Amniotic epithelial cell (primary cell): ENCODE data around the gene TUBB1.

Experiments
- DNase-seq: peaks from one replicate; pipeline ENCODE4 v3.0.0-alpha.2; 2010; ENCODE audit warnings: low read depth

TUBB1 gene

GRCh38 chr20:58990651-58991445, 28.4 kb upstream of the TUBB1 start:
- no peak for DNase-seq

- DNase-seq: no peak
These were observed 27.5 kb upstream of the TUBB1 start for GRCh38 chr20:58991715-58992114.

DNA sequence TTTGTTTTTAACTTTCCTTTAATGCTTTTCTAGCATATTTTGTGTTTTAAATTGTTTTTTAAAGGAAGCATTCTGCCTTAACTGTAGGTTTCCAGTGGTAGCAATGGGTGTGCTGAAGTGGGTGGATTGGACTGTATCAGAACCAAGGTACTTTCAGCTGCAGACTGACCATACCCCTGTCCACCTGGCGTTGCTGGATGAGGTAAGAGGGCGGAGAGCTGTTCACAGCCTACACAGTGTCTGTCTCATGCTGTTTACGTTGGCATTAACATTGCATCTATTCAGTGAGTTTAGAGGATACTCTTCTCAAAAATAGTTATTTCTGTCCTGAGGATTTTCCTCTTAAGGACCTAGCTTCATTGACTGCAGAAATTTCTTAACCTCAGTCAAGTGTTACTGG, 26.3 kb upstream of the TUBB1 start:
- DNase-seq: no peak

- DNase-seq: no peak
These were observed 25.6 kb upstream of the TUBB1 start for GRCh38 chr20:58993332-58994248.

DNA sequence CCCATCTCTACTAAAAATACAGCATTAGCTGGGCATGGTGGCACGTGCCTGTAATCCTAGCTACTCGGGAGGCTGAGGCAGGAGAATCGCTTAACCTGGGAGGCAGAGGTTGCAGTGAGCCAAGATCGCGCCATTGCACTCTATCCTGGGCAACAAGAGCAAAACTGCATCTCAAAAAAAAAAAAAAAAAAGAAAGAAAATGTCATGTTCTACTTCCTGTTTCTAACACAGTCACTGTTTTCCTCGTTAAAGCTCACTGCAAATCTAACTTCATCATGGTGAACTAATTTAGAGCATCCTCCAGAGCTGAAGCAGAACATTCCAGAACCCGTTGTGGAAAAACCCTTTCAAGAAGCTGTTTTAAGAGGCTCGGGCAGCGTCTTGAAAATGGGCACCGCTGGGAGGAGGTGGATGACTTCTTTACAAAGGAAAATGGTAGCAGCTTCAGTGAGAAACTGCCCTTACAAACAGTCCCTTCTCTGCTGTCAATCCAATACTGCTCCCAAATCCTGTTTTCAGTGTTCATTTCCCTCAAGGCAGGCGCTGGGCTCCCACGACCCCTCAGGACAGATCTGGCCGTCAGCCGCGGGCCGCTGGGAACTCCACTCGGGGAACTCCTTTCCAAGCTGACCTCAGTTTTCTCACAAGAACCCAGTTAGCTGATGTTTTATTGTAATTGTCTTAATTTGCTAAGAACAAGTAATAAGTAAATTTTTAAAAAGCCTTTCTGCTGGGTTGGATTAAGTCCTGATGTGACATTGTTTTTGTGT, 24.7 kb upstream of the TUBB1 start:
- no peak for DNase-seq

- peak; percentile 17 for DNase-seq
These were observed 23.6 kb upstream of the TUBB1 start for GRCh38 chr20:58995461-58996225.

DNA sequence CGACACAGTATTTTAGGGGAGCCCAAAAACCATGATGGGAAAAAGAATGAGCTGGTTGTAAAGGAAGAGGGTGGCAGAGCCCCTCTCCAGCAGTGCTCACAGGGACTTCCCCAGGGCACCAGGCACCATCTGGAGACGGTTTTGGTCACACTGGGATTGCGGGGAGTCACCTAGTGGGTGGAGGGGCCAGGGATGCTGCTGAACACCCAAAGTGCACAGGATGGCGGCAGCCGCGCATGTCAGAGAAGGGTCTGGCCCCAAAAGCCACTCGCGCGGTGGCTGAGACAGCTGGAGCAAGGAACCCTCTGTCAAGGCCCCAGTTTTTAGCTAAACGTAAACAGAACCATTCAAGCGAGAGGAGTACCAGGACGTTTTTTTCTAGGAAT, 23.0 kb upstream of the TUBB1 start:
- DNase-seq: no peak

DNA sequence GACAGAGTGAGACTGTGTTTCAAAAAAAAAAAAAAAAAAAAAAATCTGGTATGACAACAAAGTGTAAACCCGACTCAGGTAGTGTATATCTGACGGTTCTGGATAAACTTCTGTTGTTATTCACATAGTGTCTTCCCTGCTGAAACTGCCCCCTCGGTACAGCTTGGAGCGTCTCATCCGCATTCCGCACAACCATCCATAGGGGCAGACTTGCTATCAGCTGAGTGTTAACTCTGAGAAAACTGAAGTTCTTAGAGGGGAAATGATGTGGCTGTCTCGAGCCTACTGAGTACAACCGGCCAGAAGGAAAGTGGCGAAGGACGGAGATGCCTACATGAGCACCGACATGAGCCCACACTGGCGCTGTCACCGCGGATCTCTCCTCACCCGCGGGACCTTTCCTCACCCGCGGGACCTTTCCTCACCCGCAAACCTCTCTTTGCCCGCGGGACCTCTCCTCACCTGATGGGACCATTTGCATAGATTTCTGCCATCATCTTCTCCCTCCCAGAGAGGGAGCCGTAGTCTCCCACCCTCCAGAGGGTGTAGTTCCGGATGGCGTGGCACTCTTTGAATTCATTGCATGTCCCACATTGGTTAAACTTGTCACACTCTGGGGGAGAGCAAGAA, 22.0 kb upstream of the TUBB1 start:
- no peak for DNase-seq

DNA sequence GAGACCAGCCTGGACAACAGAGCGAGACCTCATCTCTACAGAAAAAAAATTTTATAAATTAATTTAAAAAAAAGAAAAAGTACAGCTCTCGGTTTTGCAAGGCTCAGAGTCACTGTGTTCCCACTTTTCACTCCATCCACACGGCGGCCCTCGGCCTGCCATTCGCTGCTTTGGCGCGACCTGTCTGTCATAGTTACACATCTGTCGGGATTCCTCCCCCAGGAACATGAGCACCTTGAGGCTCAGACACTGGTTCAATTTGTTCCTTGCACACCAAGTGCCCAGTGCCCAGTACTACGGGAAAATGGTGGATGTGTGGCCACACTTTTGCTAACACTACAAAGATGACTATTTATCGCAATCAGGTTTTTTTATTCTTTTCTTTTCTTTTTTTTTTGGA, 20.6 kb upstream of the TUBB1 start:
- no peak for DNase-seq

DNA sequence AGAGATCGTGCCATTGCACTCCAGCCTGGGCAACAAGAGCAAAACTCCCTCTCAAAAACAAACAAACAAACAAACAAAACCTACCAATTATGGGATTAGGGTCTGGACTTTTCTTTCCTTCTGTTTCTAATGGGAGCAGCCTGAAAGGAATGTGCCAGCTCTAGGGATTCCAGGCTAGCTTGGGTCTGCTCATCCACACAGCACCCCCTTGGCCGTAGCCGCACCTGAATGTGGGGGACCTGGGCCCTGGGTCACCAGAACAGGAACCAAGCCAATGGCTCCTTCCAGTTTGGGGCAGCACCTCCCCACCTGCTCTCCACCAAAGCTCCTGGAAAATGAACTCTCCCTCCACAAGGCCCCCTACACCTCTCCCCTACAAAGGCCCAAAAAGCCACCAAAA, 18.9 kb upstream of the TUBB1 start:
- no peak for DNase-seq

DNA sequence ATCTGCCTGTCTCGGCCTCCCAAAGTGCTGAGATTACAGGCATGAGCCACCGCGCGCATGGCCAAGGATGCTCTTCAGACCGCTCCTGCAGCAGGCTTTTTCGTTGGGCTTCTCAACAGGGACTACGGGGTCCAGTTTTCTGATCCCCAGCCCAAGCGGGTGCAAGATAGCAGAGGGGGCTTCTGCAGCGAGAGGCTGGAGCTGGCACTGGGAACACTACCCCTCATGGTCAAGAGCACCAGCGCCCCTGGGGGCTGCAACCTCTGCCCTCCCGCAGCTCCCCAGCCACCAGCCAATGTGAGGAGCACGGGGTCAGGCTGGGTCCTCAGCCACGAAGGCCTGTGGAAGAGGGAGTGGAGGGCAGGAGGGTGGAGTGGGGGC, 18.2 kb upstream of the TUBB1 start:
- DNase-seq: no peak

DNA sequence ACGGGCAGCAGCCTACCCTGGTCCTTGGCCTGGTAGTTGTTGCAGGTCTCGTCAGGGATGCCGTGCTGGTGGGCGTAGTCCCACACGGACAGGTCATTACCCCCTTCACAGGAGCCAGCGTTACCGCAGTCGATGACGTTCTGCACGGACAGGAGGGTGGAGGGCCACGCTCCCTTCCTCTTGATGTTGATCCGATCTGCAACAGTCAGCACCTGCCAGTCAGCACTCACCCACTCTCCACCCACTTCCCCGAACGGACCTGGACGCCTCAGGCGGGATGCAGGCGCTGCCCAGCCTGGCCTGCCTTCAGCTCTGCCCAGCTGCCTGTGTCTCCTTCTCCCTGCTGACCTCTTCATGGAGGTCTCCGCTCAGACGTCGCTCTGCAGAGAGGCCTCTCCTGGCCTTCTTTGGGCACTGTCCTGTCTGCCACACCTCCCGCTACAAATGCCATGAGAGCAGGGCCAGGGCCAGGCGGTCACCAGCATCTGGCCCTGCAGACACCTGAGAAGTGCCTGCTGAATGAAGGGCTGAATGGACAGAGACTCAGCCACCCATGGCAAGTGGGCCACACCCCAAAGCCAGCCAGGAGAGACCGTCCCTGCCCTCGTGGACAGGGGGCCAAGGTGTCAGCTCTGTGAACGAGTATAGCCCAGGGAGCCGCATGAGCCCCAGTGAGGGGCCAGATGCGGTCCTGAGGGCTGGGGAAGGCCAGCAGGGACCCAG, 17.6 kb upstream of the TUBB1 start:
- no peak for DNase-seq

GRCh38 chr20:59002388-59002787, 16.8 kb upstream of the TUBB1 start:
- no peak for DNase-seq

GRCh38 chr20:59002874-59003399, 16.3 kb upstream of the TUBB1 start:
- DNase-seq: no peak

- DNase-seq: no peak
These were observed 15.3 kb upstream of the TUBB1 start for GRCh38 chr20:59003836-59004492.

GRCh38 chr20:59004493-59004762, 14.8 kb upstream of the TUBB1 start:
- no peak for DNase-seq

DNA sequence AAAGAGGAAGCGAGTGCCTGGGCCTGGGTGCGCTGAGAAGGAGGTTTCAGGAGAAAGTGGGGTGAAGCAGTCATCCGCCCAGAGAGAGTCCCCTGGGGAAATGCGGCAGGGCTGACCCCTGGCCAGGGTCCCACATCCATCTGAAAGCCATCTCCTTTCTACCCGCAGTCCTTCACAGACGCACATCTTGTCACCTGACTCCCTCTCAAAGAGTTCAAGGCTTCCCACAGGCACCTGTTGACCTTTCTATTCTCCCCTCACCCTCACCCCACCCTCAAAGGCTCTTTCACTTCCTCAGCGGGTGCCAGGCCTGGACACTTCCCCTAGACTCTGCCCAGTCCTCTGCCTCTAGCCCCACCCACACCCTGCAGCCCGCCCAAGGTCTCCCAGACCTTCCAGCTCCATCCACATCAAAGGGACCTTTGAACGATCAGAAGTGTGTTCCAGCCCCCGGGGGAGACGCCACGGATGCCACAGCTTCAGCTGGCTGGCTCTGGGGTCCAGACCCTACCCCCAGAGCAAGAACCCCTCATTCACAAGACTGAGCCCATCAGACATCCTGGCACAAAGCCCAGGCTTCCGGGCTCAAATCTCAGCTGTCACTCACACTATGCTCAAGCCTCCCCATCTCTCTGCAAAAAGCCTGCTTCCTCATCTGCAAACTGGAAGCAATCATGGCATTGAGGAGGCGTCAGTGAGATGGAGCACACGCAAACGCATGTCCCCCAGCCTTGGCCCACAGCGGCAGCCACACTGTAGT, 14.3 kb upstream of the TUBB1 start:
- DNase-seq: no peak

DNA sequence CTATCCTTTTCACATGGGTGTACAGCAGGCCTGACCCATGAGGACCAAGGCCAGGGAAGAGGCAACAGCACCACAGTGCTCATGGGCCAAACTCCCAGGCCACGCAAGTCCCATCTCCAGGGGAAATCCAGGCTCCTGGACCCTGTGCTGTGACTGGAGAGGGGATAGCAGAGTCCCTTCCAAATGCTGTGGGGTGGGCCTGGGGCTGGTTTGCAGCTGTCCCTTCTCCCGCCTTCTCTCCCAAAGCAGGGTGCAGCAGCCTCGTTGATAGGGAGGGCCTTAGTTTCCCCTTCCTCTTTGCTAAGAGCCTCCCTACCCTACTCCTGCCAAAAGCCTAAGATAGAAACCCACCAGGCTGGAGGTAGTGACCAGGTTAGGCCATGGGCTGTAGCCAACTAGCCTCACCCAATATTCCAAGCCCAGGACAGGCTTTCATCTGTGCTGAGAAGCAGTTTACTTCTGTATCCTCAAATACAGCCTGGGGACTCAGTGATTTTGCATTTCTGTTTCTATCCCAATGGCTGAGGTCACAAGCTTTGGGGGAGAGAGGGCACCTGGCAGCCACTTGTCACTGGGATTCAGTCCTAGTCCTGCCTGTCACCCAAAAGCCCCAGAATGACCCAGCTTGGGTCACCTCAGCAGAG, 13.6 kb upstream of the TUBB1 start:
- no peak for DNase-seq
